Left colon (tissue), 2 donors: ENCODE data around the gene RPS19. TPM values are rescaled to one million over a fixed set of nuclear protein-coding genes. Genes with fewer than 3 reads are reported as not detected.
A peak's percentile ranks its signal among the peaks of the same experiment; 100 is the strongest.
"Not testable (repeated sequence)": the region's sequence is repeated elsewhere in the genome, so short reads cannot be mapped to it uniquely, and the experiment has no call there.

Experiments
- ATAC-seq: fragments of 200-7000 bp; cut with Tn5 transposase; one replicate; pipeline ENCODE4 v1.9.1; 2020; ENCODE audit warnings: mild to moderate bottlenecking, moderate library complexity
- DNase-seq, 2 donors: peaks; one replicate each; pipeline ENCODE4 v3.0.0-alpha.2; 2020
- intact Hi-C, 2 donors: fragments of 100-400 bp; cut with DNase I in 1 of 2; cut with micrococcal nuclease in 1 of 2; formaldehyde crosslinking; loops; one replicate each; pipeline versions ENCODE4 v1.11.2 to v1.14.0; 2022; cut with DNase I, micrococcal nuclease
- total RNA-seq, 2 donors: library from RNA; stranded (reverse); fragmentation: NEBNext Ultra II Directional; extraction: Animal tissue kit (Norgen Biotek cat#: 25700); gene quantifications; one replicate each; pipeline ENCODE4 v1.2.1, GENCODE V29; 2021
- donor health status: DM: no; HTN: no; CAD: no.
- donor health status: DM: yes; HTN: yes; CAD: no.

Gene RPS19
- total RNA-seq, 2 donors from 2014 or later = 1,474 to 1,504 TPM

- intact Hi-C loops = loop anchor here (10.0 kb wide), 2 partner anchors 62 to 82 kb away; partner anchors contain the start of gene RABAC1 (in 1 of the 2)
- ATAC-seq (peak; percentile 85), DNase-seq (peak; percentile 75 to 88)
These were observed 13.0 kb downstream of the RPS19 start for GRCh38 chr19:41872775-41873647.

- intact Hi-C loops = loop anchor here (10.0 kb wide), 2 partner anchors 59 to 79 kb away; partner anchors contain the start of gene RABAC1 (in 1 of the 2)
- DNase-seq = not testable (repeated sequence)
These were observed 15.9 kb downstream of the RPS19 start for GRCh38 chr19:41875973-41876372.

GRCh38 chr19:41876847-41877832 lies 17.1 kb downstream of the RPS19 start, which contains the start of gene CD79A:
TSS of gene CD79A (plus strand) at chr19:41877279. CDS start at chr19:41877305, 26 bp downstream.
- intact Hi-C loops = loop anchor here (10.0 kb wide), 2 partner anchors 58 to 78 kb away; partner anchors contain the start of gene RABAC1 (in 1 of the 2)
- peak; percentile 24 to 54 for DNase-seq
- ATAC-seq = no peak

More at GRCh38 chr19:41875973-41876372, 15.9 kb downstream of the RPS19 start:
- not testable (repeated sequence) for ATAC-seq

- intact Hi-C loops = loop anchor here (10.0 kb wide), 2 partner anchors 57 to 77 kb away; partner anchors contain the start of gene RABAC1 (in 1 of the 2)
- DNase-seq (no peak), ATAC-seq (no peak)
These were observed 18.2 kb downstream of the RPS19 start for GRCh38 chr19:41877916-41878905.

- ATAC-seq (no peak), DNase-seq (no peak)
- intact Hi-C loops = loop anchor here (10.0 kb wide), 2 partner anchors 56 to 76 kb away; partner anchors contain the start of gene RABAC1 (in 1 of the 2)
These were observed 19.0 kb downstream of the RPS19 start for GRCh38 chr19:41879080-41879479.

- intact Hi-C loops = loop anchor here (10.0 kb wide), 2 partner anchors 55 to 75 kb away; partner anchors contain the start of gene RABAC1 (in 1 of the 2)
- ATAC-seq (no peak), DNase-seq (no peak)
These were observed 19.7 kb downstream of the RPS19 start for GRCh38 chr19:41879670-41880328.

- intact Hi-C loops = no loop called here
- DNase-seq = no peak
- no peak for ATAC-seq
These were observed 20.3 kb downstream of the RPS19 start for GRCh38 chr19:41880329-41880708.

GRCh38 chr19:41882568-41883462 lies 22.8 kb downstream of the RPS19 start, which contains the start of gene ARHGEF1:
TSS of gene ARHGEF1 (plus strand) at chr19:41883184. CDS start at chr19:41888083, 4,899 bp downstream.
- DNase-seq (peak; percentile 63 to 79), ATAC-seq (peak; percentile 33)

GRCh38 chr19:41883463-41883820 lies 23.4 kb downstream of the RPS19 start:
- intact Hi-C loops = no loop called here
- peak in 1 of 2 donors; percentile 24 for DNase-seq
- ATAC-seq = peak; percentile 1

More at GRCh38 chr19:41882568-41883462, 22.8 kb downstream of the RPS19 start, which contains the start of gene ARHGEF1:
- intact Hi-C loops = no loop called here

GRCh38 chr19:41883821-41884733 lies 24.0 kb downstream of the RPS19 start:
- intact Hi-C loops = no loop called here
- peak; percentile 88 for ATAC-seq
- DNase-seq = peak; percentile 96

GRCh38 chr19:41886761-41887710 lies 27.0 kb downstream of the RPS19 start:
- ATAC-seq (no peak), DNase-seq (peak in 1 of 2 donors; percentile 41)
- intact Hi-C loops = no loop called here

- peak; percentile 73 to 79 for DNase-seq
- peak; percentile 39 for ATAC-seq
- intact Hi-C loops = no loop called here
These were observed 27.8 kb downstream of the RPS19 start for GRCh38 chr19:41887711-41888382.

GRCh38 chr19:41888926-41889325 lies 28.9 kb downstream of the RPS19 start:
- DNase-seq (no peak), ATAC-seq (no peak)
- intact Hi-C loops = no loop called here
